ENCODE measurements around the gene NT5M.
"Not testable (repeated sequence)": the region's sequence is repeated elsewhere in the genome, so short reads cannot be mapped to it uniquely, and the experiment has no call there.

NT5M gene

GRCh38 chr17:17303010-17303846 lies at the start of gene NT5M:
NT5M (plus strand) TSS chr17:17303373; CDS start chr17:17303551, 178 bp downstream.
- in situ Hi-C loops (cut with MboI; ENCODE audit: low pct_unique_long_range_greater_than_20kb, low sequenced_read_pairs) = loop anchor here (25.0 kb wide), 1 partner anchor 291 kb away; no protein-coding TSS in a partner anchor
- DNase-seq = peak; percentile 75

DNA sequence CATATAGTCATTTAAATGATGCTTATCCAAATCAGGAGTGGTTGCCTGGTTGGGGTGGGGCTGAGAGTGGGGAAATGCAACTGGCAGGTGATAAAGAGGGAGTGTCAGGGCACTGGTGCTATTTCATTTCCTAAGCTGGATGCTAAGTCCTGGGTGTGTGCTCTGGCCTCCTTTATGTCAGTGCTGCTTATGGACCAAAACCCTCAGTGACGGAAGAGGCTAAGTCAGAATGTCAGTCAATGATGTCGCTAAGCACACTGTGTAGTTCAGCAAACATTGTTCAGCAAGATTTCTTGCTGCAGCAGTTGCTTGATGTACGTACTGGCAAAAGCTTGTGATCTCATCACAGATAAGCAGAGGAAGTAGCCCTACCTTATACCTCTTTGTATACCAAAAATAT lies 49.8 kb upstream of the NT5M start:
- in situ Hi-C loops (cut with MboI; ENCODE audit: low pct_unique_long_range_greater_than_20kb, low sequenced_read_pairs) = no loop called here
- DNase-seq = no peak

- in situ Hi-C loops (cut with MboI; ENCODE audit: low pct_unique_long_range_greater_than_20kb, low sequenced_read_pairs) = no loop called here
- no peak for DNase-seq
Measured at GRCh38 chr17:17254036-17254435, 49.1 kb upstream of the NT5M start.

DNA sequence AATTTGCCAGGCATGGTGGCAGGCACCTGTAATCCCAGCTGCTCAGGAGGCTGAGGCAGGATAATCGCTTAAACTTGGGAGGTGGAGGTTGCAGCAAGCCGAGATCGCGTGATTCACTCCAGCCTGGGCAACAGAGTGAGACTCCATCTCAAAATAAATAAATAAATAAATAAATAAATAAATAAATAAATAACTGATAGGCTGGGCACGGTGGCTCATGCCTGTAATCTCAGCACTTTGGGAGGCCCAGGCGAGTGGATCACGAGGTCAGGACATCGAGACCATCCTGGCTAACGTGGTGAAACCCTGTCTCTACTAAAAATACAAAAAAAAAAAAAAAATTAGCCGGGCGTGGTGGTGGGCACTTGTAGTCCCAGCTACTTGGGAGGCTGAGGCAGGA lies 47.5 kb upstream of the NT5M start:
- in situ Hi-C loops (cut with MboI; ENCODE audit: low pct_unique_long_range_greater_than_20kb, low sequenced_read_pairs); DNase-seq: not testable (repeated sequence)

GRCh38 chr17:17256316-17256715 lies 46.9 kb upstream of the NT5M start:
- DNase-seq = no peak
- in situ Hi-C loops (cut with MboI; ENCODE audit: low pct_unique_long_range_greater_than_20kb, low sequenced_read_pairs) = no loop called here

- in situ Hi-C loops (cut with MboI; ENCODE audit: low pct_unique_long_range_greater_than_20kb, low sequenced_read_pairs) = no loop called here
- no peak for DNase-seq
Measured at GRCh38 chr17:17258011-17258410, 45.2 kb upstream of the NT5M start.

- in situ Hi-C loops (cut with MboI; ENCODE audit: low pct_unique_long_range_greater_than_20kb, low sequenced_read_pairs) = no loop called here
- DNase-seq = no peak
Measured at GRCh38 chr17:17258998-17259397, 44.2 kb upstream of the NT5M start.

- DNase-seq = no peak
- in situ Hi-C loops (cut with MboI; ENCODE audit: low pct_unique_long_range_greater_than_20kb, low sequenced_read_pairs) = no loop called here
Measured at GRCh38 chr17:17264430-17264829, 38.7 kb upstream of the NT5M start.

- peak; percentile 40 for DNase-seq
- in situ Hi-C loops (cut with MboI; ENCODE audit: low pct_unique_long_range_greater_than_20kb, low sequenced_read_pairs) = no loop called here
Measured at GRCh38 chr17:17269926-17270773, 33.0 kb upstream of the NT5M start.

- in situ Hi-C loops (cut with MboI; ENCODE audit: low pct_unique_long_range_greater_than_20kb, low sequenced_read_pairs) = no loop called here
Measured at GRCh38 chr17:17275971-17276370, 27.2 kb upstream of the NT5M start.

GRCh38 chr17:17277431-17277830 lies 25.7 kb upstream of the NT5M start:
- DNase-seq; in situ Hi-C loops (cut with MboI; ENCODE audit: low pct_unique_long_range_greater_than_20kb, low sequenced_read_pairs): not testable (repeated sequence)

More at GRCh38 chr17:17275971-17276370, 27.2 kb upstream of the NT5M start:
- DNase-seq = peak; percentile 69

- in situ Hi-C loops (cut with MboI; ENCODE audit: low pct_unique_long_range_greater_than_20kb, low sequenced_read_pairs) = no loop called here
- DNase-seq = no peak
Measured at GRCh38 chr17:17279316-17279715, 23.9 kb upstream of the NT5M start.

- in situ Hi-C loops (cut with MboI; ENCODE audit: low pct_unique_long_range_greater_than_20kb, low sequenced_read_pairs) = no loop called here
Measured at GRCh38 chr17:17280613-17281549, 22.3 kb upstream of the NT5M start, which contains the start of gene COPS3. COPS3 (minus strand) TSS chr17:17281246; CDS start chr17:17281186, 60 bp downstream.

DNA sequence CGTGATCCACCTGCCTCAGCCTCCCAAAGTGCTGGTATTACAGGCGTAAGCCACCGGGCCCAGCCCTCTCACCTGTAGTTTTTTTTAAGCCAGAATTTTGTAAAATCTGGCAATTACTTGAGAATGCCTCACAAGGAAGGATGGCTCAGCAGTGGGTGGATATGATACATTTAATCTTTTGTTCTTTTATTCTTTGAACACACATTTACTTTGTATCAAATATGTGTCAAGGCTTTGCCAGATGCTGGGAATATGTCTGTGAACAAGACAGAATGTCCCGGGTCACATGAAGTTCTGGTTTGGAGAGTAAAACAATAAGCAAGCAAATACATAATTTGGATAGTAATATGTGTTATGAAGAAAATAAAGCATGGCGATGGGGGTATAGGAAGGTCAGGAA lies 17.2 kb upstream of the NT5M start:
- in situ Hi-C loops (cut with MboI; ENCODE audit: low pct_unique_long_range_greater_than_20kb, low sequenced_read_pairs) = no loop called here
- no peak for DNase-seq

More at GRCh38 chr17:17280613-17281549, 22.3 kb upstream of the NT5M start, which contains the start of gene COPS3:
- peak; percentile 97 for DNase-seq

DNA sequence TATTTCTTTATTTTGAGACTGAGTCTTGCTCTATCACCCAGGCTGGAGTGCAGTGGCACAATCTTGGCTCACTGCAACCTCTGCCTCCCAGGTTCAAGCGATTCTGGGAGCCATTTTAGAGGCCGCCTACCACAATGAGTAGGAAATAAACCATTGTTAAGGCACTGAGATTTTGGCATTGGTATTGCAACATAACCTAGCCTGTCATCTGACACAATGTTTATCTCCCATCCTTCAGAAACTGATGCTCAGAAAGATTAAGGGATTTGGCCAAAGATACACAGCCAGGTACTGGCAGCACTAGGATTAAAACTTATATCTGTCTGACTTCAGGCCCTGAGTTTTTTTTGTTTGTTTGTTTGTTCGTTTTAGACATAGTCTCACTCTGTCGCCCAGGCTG lies 14.1 kb upstream of the NT5M start:
- in situ Hi-C loops (cut with MboI; ENCODE audit: low pct_unique_long_range_greater_than_20kb, low sequenced_read_pairs) = no loop called here
- DNase-seq = no peak

DNA sequence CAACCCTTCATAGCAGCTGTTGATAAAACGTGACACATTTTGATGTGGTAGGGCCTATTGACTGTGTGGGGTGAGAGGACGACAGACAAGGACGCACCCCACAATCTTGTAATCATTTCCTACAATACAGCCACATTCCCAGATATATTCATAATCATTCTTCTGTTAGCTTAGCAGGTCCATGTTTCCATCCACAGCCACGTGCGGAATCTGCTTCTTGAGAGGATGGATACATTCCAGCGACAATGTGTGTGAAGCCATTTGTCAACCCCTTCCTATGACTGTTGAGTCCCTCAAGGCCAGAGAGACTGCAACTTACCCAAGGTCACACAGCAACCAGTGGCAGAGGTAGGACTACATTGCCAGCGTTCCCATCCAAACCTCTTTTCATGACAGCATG lies 13.5 kb upstream of the NT5M start:
- in situ Hi-C loops (cut with MboI; ENCODE audit: low pct_unique_long_range_greater_than_20kb, low sequenced_read_pairs) = no loop called here

DNA sequence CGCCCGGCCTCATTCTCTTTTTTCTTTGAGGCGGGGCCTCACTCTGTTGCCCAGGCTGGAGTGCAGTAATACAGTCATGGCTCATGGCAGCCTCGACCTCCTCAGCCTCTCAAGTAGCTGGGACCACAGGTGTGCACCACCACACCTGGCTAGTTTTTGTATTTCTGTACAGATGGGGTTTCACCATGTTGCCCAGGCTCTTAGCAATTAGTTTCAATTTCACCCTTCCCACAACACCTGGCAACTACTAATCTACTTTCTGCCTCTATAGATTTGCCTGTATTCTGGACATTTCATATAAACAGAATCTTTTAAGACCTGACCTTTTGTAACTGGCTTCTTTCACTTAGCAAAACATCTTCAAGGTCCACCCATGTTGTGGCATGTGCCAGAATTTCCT lies 8.0 kb upstream of the NT5M start:
- in situ Hi-C loops (cut with MboI; ENCODE audit: low pct_unique_long_range_greater_than_20kb, low sequenced_read_pairs) = no loop called here
- no peak for DNase-seq

More for the DNA sequence above, 13.5 kb upstream of the NT5M start:
- no peak for DNase-seq

GRCh38 chr17:17297217-17297616 lies 6.0 kb upstream of the NT5M start:
- in situ Hi-C loops (cut with MboI; ENCODE audit: low pct_unique_long_range_greater_than_20kb, low sequenced_read_pairs) = no loop called here
- no peak for DNase-seq

DNA sequence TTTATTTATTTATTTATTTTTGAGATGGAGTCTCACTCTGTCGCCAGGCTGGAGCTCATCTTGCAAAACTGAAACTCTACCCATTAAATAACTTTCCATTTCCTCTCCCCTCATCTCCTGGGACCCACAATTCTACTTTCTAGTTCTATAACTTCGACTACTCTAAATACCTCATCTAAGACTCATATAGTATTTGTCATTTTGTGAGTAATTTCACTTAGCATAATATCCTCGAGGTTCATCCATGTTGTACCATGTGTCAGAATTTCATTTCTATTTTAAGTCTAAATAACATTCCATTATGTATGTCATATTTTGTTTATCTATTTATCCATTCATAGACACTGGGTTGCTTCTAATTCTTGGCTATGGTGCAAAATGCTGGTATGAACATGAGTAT lies 5.1 kb upstream of the NT5M start:
- DNase-seq = no peak
- in situ Hi-C loops (cut with MboI; ENCODE audit: low pct_unique_long_range_greater_than_20kb, low sequenced_read_pairs) = no loop called here
